CD14-positive monocyte (primary cell): ENCODE measurements around the gene RNF220. TPM values are rescaled to one million over a fixed set of nuclear protein-coding genes. Genes with fewer than 3 reads are reported as not detected.

Experiments
- DNase-seq, 3 donors: peaks; one replicate each; pipeline ENCODE4 v3.0.0-alpha.2; 2011 to 2022
- H2AFZ ChIP-seq: 2 replicates; pipeline ENCODE4 v1.6.0; 2012; ENCODE audit warnings: mild to moderate bottlenecking, low read depth, low read length, inconsistent platforms; ENCODE audit not compliant: insufficient read depth, poor library complexity, severe bottlenecking
- H3K27ac ChIP-seq, 2 donors: 1 replicate in 1 of 2; 2 replicates in 1 of 2; pipeline ENCODE4 v1.5.1; 2012 to 2013; ENCODE audit warnings: low read length in 2 of 2, control low read depth in 1 of 2, inconsistent platforms in 1 of 2, low read depth in 1 of 2, mild to moderate bottlenecking in 1 of 2
- H3K27me3 ChIP-seq, 2 donors: one replicate each; pipeline versions ENCODE4 v1.6.0 to v1.6.1; 2011 to 2013; ENCODE audit warnings: low read length in 2 of 2; ENCODE audit not compliant: control insufficient read depth in 2 of 2, insufficient read depth in 2 of 2
- H3K36me3 ChIP-seq, 2 donors: replicated peaks in 1 of 2; 1 replicate in 1 of 2; 2 replicates in 1 of 2; pipeline versions ENCODE4 v1.5.1 to v1.6.1; 2012 to 2013; ENCODE audit warnings: low read length in 2 of 2, control low read depth in 1 of 2, inconsistent platforms in 1 of 2, mild to moderate bottlenecking in 1 of 2; ENCODE audit not compliant: insufficient read depth in 2 of 2, control insufficient read depth in 1 of 2
- H3K4me1 ChIP-seq, 2 donors: 1 replicate in 1 of 2; 2 replicates in 1 of 2; pipeline versions ENCODE4 v1.5.1 to v1.6.1; 2012 to 2013; ENCODE audit warnings: low read length in 2 of 2, control low read depth in 1 of 2, inconsistent platforms in 1 of 2, mild to moderate bottlenecking in 1 of 2, moderate library complexity in 1 of 2; ENCODE audit not compliant: insufficient read depth in 2 of 2, control insufficient read depth in 1 of 2
- H3K4me2 ChIP-seq: replicated peaks from 2 replicates; pipeline ENCODE3; 2012; ENCODE audit warnings: low read length, moderate library complexity, mild to moderate bottlenecking; ENCODE audit not compliant: poor library complexity, severe bottlenecking; ENCODE audit errors: extremely low read depth
- H3K4me3 ChIP-seq, 3 experiments: fragments of 200-600 bp in 1 of 3; sonication (generic) in 1 of 3; replicated peaks in 1 of 3; 1 replicate in 2 of 3; 2 replicates in 1 of 3; pipeline ENCODE4 v1.5.1; 2011 to 2013; ENCODE audit warnings: low read length in 3 of 3, mild to moderate bottlenecking in 3 of 3, control low read depth in 2 of 3, low read depth in 2 of 3, inconsistent platforms in 1 of 3, moderate library complexity in 1 of 3
- H3K79me2 ChIP-seq: 2 replicates; pipeline ENCODE4 v1.6.0; 2012; ENCODE audit warnings: mild to moderate bottlenecking, control low read depth, inconsistent platforms, low read length, moderate library complexity; ENCODE audit not compliant: insufficient read depth
- H3K9ac ChIP-seq: 2 replicates; pipeline ENCODE4 v1.6.0; 2017; ENCODE audit warnings: low read length, mild to moderate bottlenecking; ENCODE audit not compliant: insufficient read depth, poor library complexity, severe bottlenecking
- H3K9me3 ChIP-seq, 2 donors: replicated peaks in 1 of 2; 1 replicate in 1 of 2; 2 replicates in 1 of 2; pipeline versions ENCODE4 v1.5.1 to v1.6.1; 2012 to 2013; ENCODE audit warnings: low read length in 2 of 2, control low read depth in 1 of 2; ENCODE audit not compliant: control insufficient read depth in 1 of 2, insufficient read depth in 1 of 2
- H4K20me1 ChIP-seq: 2 replicates; pipeline ENCODE4 v1.6.0; 2012; ENCODE audit warnings: mild to moderate bottlenecking, low read length, control low read depth, moderate library complexity; ENCODE audit not compliant: insufficient read depth
- H3K27ac Mint-ChIP-seq, 7 donors: one replicate each; pipeline ENCODE4 v1.8.0; 2020; ENCODE audit warnings: mild to moderate bottlenecking in 7 of 7, mixed read lengths in 7 of 7, moderate library complexity in 6 of 7, inconsistent platforms in 2 of 7
- H3K27me3 Mint-ChIP-seq, 3 donors: one replicate each; pipeline ENCODE4 v1.8.0; 2021 to 2022; ENCODE audit warnings: low read depth in 3 of 3, mild to moderate bottlenecking in 3 of 3, mixed read lengths in 3 of 3, moderate library complexity in 3 of 3, inconsistent platforms in 1 of 3
- H3K36me3 Mint-ChIP-seq, 2 donors: one replicate each; pipeline ENCODE4 v1.8.0; 2020; ENCODE audit warnings: mixed read lengths in 2 of 2, inconsistent platforms in 1 of 2, mild to moderate bottlenecking in 1 of 2
- H3K4me1 Mint-ChIP-seq: one replicate; pipeline ENCODE4 v1.8.0; 2020; ENCODE audit warnings: mild to moderate bottlenecking, mixed read lengths
- H3K4me3 Mint-ChIP-seq, 2 donors: one replicate each; pipeline ENCODE4 v1.8.0; 2020; ENCODE audit warnings: mild to moderate bottlenecking in 2 of 2, mixed read lengths in 2 of 2, moderate library complexity in 1 of 2
- H3K9me3 Mint-ChIP-seq, 7 donors: one replicate each; pipeline ENCODE4 v1.8.0; 2020 to 2022; ENCODE audit warnings: mixed read lengths in 7 of 7, mild to moderate bottlenecking in 6 of 7, moderate library complexity in 6 of 7, inconsistent platforms in 2 of 7
- WGBS: methylation state at CpG from one replicate; pipeline ENCODE4 v1.1.5; 2013; ENCODE audit warnings: missing lambda C conversion rate; ENCODE audit not compliant: insufficient coverage; 5-methylcytosine and 5-hydroxymethylcytosine counted together
- intact Hi-C, 2 donors: fragments of 100-400 bp; cut with micrococcal nuclease; formaldehyde crosslinking; loops; one replicate each; pipeline versions ENCODE4 v1.15.0 to v1.15.1; 2023
- polyA plus RNA-seq, 3 donors: library from polyadenylated mRNA; depleted of rRNA in 1 of 3; unstranded in 2 of 3; stranded (reverse) in 1 of 3; fragments of 300-500 nt in 2 of 3; fragments of >200 nt in 1 of 3; fragmentation: Illumina TruSeq in 2 of 3; gene quantifications; 1 replicate in 2 of 3; 2 replicates in 1 of 3; pipeline ENCODE4 v1.2.3, GENCODE V29; 2012 to 2021
- TF ChIP-seq, protein P1 (sequence below): fragments of 200-600 bp; IDR thresholded peaks from one replicate; pipeline ENCODE4 v1.8.0; 2022; ENCODE audit warnings: antibody characterized with exemption, mild to moderate bottlenecking

The RNF220 gene
- polyA plus RNA-seq, 3 donors = 39.4 to 133 (median 49.4) TPM

DNA sequence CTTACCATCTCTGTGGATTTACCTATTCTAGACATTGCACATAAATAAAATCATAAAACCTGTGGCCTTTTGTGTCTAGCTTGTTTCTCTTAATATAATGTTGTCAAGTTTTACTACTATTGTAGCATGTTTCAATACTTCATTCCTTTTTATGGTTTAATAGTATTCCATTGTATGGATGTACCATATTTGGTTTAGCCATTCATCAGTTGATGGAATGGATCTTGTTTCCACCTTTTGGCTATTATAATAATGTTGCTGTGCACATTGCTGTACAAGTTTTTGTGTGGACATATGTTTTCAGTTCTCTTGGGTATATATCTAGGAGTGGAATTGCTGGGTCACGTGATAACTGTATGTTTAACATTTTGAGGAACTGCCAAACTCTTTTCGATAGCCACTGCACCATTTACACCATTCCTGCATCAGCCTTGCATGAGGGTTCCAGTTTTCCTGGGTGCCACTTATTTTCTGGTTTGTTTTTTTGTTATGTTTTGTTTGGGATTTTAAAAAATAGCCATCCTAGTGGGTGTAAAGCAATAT lies 66.9 kb downstream of the RNF220 start:
- no peaks in the 10 kb centered on the region for H3K9me3 ChIP-seq
- no peaks in the 10 kb centered on the region for H3K36me3 ChIP-seq
- no peaks in the 10 kb centered on the region for H3K79me2 ChIP-seq
- peaks cover 12 to 22% of the 10 kb centered on the region in 2 donors for H3K4me1 ChIP-seq
- Mint-ChIP-seq H3K27ac (peak overlapping the region in 4 of 7 donors; percentile 65 to 84 (median 76)), H3K4me1 (peaks cover 18% of the 10 kb centered on the region), H3K27me3 (peaks cover 0 to 2% (median 1%) of the 10 kb centered on the region in 3 donors), H3K36me3 (peaks cover 0 to 2% of the 10 kb centered on the region in 2 donors), H3K9me3 (peaks cover 0 to 6% (median 0%) of the 10 kb centered on the region in 7 donors), H3K4me3 (peak overlapping the region in 1 of 2 donors; percentile 83)
- intact Hi-C loops = no loop called here
- no peak overlapping the region for H3K9ac ChIP-seq
- H4K20me1 ChIP-seq = no peaks in the 10 kb centered on the region
- peak overlapping the region in 1 of 3 experiments; percentile 71 for H3K4me3 ChIP-seq
- no peaks in the 10 kb centered on the region for H3K27me3 ChIP-seq
- peak overlapping the region in 1 of 2 donors; percentile 67 for H3K27ac ChIP-seq
- DNase-seq = peak in 2 of 3 donors; percentile 9 to 12
- TF ChIP-seq, protein P1, sequence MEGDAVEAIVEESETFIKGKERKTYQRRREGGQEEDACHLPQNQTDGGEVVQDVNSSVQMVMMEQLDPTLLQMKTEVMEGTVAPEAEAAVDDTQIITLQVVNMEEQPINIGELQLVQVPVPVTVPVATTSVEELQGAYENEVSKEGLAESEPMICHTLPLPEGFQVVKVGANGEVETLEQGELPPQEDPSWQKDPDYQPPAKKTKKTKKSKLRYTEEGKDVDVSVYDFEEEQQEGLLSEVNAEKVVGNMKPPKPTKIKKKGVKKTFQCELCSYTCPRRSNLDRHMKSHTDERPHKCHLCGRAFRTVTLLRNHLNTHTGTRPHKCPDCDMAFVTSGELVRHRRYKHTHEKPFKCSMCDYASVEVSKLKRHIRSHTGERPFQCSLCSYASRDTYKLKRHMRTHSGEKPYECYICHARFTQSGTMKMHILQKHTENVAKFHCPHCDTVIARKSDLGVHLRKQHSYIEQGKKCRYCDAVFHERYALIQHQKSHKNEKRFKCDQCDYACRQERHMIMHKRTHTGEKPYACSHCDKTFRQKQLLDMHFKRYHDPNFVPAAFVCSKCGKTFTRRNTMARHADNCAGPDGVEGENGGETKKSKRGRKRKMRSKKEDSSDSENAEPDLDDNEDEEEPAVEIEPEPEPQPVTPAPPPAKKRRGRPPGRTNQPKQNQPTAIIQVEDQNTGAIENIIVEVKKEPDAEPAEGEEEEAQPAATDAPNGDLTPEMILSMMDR = no peak
- WGBS = no CpG with 5 or more reads among the region's 2 CpGs
- peak overlapping the region; percentile 82 for H2AFZ ChIP-seq
- H3K4me2 ChIP-seq = peak overlapping the region; percentile 86

DNA sequence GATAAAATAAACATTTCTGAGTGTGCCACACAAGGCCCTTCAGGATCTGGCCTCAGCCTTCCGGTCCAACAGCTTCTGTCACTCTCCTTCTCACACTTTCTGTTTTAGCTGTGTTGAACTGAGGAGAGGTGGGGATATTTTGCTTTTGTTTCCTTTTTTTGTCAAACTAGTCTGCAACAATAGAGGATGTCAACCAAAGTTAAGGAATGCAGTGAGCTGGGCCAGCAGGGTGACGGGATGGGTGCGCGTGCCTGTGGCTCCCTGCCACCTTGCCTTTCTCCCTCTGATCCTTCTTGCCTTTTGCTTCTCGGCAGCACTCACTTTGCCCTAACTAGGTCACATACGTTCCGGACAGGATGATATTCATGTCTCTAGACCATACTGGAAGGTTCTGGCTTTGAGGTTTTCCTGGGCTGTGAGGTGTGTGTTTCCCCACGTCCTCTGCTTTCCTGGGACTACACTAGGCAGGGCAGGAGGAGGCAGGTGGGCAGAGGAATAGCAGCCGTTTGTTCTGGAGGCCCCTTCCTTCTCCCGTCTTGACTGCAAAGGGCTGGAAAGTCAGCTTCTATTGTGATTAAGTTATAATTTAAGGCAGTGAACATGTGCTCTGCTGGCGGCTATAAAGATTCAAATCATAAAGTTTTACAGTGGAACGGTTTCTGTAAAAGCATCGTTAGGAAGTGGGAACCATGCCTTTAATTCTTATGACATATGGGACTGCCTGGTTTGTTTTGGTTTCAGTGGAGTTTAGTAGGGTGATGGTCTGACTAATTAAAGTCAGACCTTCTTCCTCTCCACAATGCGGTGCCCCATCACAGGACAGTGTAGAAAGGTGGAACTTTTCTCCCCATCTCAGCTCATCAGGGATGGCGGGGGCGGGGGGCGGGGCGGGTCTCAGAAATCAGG lies 67.8 kb downstream of the RNF220 start:
- no peaks in the 10 kb centered on the region for H3K36me3 ChIP-seq
- H3K27ac Mint-ChIP-seq = peak overlapping the region; percentile 3 to 84 (median 73)
- intact Hi-C loops = no loop called here
- H3K79me2 ChIP-seq = no peaks in the 10 kb centered on the region
- H3K4me3 Mint-ChIP-seq = peak overlapping the region; percentile 49 to 83
- peaks cover 0 to 5% (median 0%) of the 10 kb centered on the region in 7 donors for H3K9me3 Mint-ChIP-seq
- no peaks in the 10 kb centered on the region for H3K27me3 ChIP-seq
- peak overlapping the region; percentile 86 for H3K4me2 ChIP-seq
- H2AFZ ChIP-seq = peak overlapping the region; percentile 82
- peak overlapping the region; percentile 44 for H3K9ac ChIP-seq
- H3K27me3 Mint-ChIP-seq = peaks cover 1 to 2% (median 1%) of the 10 kb centered on the region in 3 donors
- H3K4me1 Mint-ChIP-seq = peaks cover 18% of the 10 kb centered on the region
- H4K20me1 ChIP-seq = no peaks in the 10 kb centered on the region
- TF ChIP-seq, protein P1 = no peak
- peak overlapping the region; percentile 41 to 67 for H3K27ac ChIP-seq
- H3K4me3 ChIP-seq = peak overlapping the region; percentile 22 to 71 (median 39)
- DNase-seq = peak in 2 of 3 donors; percentile 13 to 15
- H3K9me3 ChIP-seq = no peaks in the 10 kb centered on the region
- 20% methylated on average over 7 of the region's 18 CpGs for WGBS
- H3K4me1 ChIP-seq = peaks cover 12 to 22% of the 10 kb centered on the region in 2 donors
- peaks cover 0 to 2% of the 10 kb centered on the region in 2 donors for H3K36me3 Mint-ChIP-seq
